K562 (cell line): Measurements from ENCODE around the gene KLK5. TPM values are rescaled to one million over a fixed set of nuclear protein-coding genes. Genes with fewer than 3 reads are reported as not detected.

Experiments
- ATAC-seq: fragments of 200-7000 bp; cut with Tn5 transposase; 3 replicates; pipeline ENCODE4 v1.9.1; 2020; ENCODE audit warnings: moderate library complexity
- BruUV-seq: library from RNA; stranded (reverse); fragments of 400-500 nt; replicated peaks from 2 replicates; lab custom pipeline; 2021; lab: Mats Ljungman, UMichigan
- CTCF ChIA-PET: fragments of 300-600 bp; formaldehyde crosslinking; extraction: SDS; loops from one replicate; lab custom pipeline; 2021; ENCODE audit warnings: low intra/inter-chr PET ratio; lab: Yijun Ruan, JAX
- POLR2A ChIA-PET: fragments of 300-600, 350-650 bp; sonication (Branson Sonifier 250); formaldehyde crosslinking; extraction: SDS; loops from one replicate; lab custom pipeline; 2021; ENCODE audit warnings: antibody characterized with exemption, inconsistent platforms; lab: Yijun Ruan, JAX
- DNase-seq, 4 experiments: peaks; one replicate each; pipeline versions ENCODE4 v3.0.0 to v3.0.0-alpha.2; 2011 to 2018; ENCODE audit warnings: low spot score in 3 of 4, mixed read lengths in 3 of 4; ENCODE audit errors: extremely low read depth in 1 of 4
- FAIRE-seq: peaks from 2 replicates; lab custom pipeline; 2011; peaks lifted over from hg19 to GRCh38; lab: Jason Lieb, UNC
- H2AFZ ChIP-seq: 2 replicates; pipeline ENCODE4 v1.6.0; 2011; ENCODE audit warnings: low read depth, low read length, control low read depth, inconsistent platforms
- H3K27ac ChIP-seq: fragments of 200-600 bp; 3 replicates; pipeline ENCODE4 v1.8.0; 2011; ENCODE audit warnings: low read depth, mild to moderate bottlenecking, control low read depth, inconsistent platforms, low read length, moderate library complexity, mixed read lengths; ENCODE audit errors: extremely low read depth
- H3K27me3 ChIP-seq, 2 experiments: fragments of 300-600 bp in 1 of 2; 2 replicates in 1 of 2; 3 replicates in 1 of 2; pipeline versions ENCODE4 v1.6.0 to v1.8.0; 2011; ENCODE audit warnings: inconsistent platforms in 2 of 2, low read length in 2 of 2, mild to moderate bottlenecking in 1 of 2, mixed read lengths in 1 of 2, moderate library complexity in 1 of 2; ENCODE audit not compliant: control insufficient read depth in 2 of 2, insufficient read depth in 2 of 2
- H3K36me3 ChIP-seq: fragments of 300-600 bp; 3 replicates; pipeline ENCODE4 v1.8.0; 2011; ENCODE audit warnings: mild to moderate bottlenecking, low read length, inconsistent platforms; ENCODE audit not compliant: control insufficient read depth, insufficient read depth
- H3K4me1 ChIP-seq, 2 experiments: fragments of 200-600 bp in 1 of 2; replicated peaks in 1 of 2; 2 replicates in 1 of 2; 3 replicates in 1 of 2; pipeline versions ENCODE4 v1.5.1 to v1.8.0; 2011; ENCODE audit warnings: inconsistent platforms in 2 of 2, low read length in 2 of 2, mild to moderate bottlenecking in 1 of 2, mixed read lengths in 1 of 2, moderate library complexity in 1 of 2; ENCODE audit not compliant: control insufficient read depth in 2 of 2, insufficient read depth in 2 of 2
- H3K4me2 ChIP-seq: 2 replicates; pipeline ENCODE4 v1.6.1; 2011; ENCODE audit warnings: low read length, control low read depth, inconsistent platforms, mixed read lengths; ENCODE audit not compliant: insufficient read depth
- H3K4me3 ChIP-seq: fragments of 200-600 bp; sonication (generic), shearing (Covaris generic); 2 replicates; pipeline ENCODE4 v1.5.1; 2016; ENCODE audit warnings: control low read depth, inconsistent platforms
- H3K79me2 ChIP-seq: fragments of 200-600 bp; 3 replicates; pipeline ENCODE4 v1.8.0; 2011; ENCODE audit warnings: low read length, inconsistent platforms; ENCODE audit not compliant: control insufficient read depth, insufficient read depth
- H3K9ac ChIP-seq, 2 experiments: 2 replicates each; pipeline versions ENCODE4 v1.6.0 to v1.6.1; 2011; ENCODE audit warnings: low read depth in 2 of 2, low read length in 2 of 2, control low read depth in 1 of 2, inconsistent platforms in 1 of 2, mild to moderate bottlenecking in 1 of 2, mixed read lengths in 1 of 2; ENCODE audit not compliant: insufficient read depth in 1 of 2
- H3K9me1 ChIP-seq: one replicate; pipeline ENCODE4 v1.6.0; 2011; ENCODE audit warnings: inconsistent platforms, mild to moderate bottlenecking, low read length, moderate library complexity; ENCODE audit not compliant: control insufficient read depth, insufficient read depth
- H3K9me3 ChIP-seq: replicated peaks from 2 replicates; pipeline ENCODE4 v1.5.1; 2011; ENCODE audit warnings: low read depth, low read length, inconsistent platforms; ENCODE audit not compliant: control insufficient read depth, insufficient read depth
- H4K20me1 ChIP-seq: replicated peaks from 2 replicates; pipeline ENCODE4 v1.6.1; 2011; ENCODE audit warnings: low read length, inconsistent platforms, mixed read lengths; ENCODE audit not compliant: control insufficient read depth, insufficient read depth
- CC2D1A ChIP-seq: fragments of 450-650 bp; IDR thresholded peaks from 2 replicates; pipeline ENCODE4 v1.6.1; 2017; ENCODE audit warnings: mild to moderate bottlenecking
- KAT7 ChIP-seq: sonication (generic); formaldehyde crosslinking; IDR thresholded peaks from 2 replicates; pipeline ENCODE4 v1.8.0; 2022; ENCODE audit warnings: missing genetic modification reagents, mild to moderate bottlenecking, borderline replicate concordance
- NR4A1 ChIP-seq, 2 experiments: fragments of 250-450 bp in 1 of 2; fragments of 450-650 bp in 1 of 2; sonication (Bioruptor Pico) in 1 of 2; IDR thresholded peaks; 2 replicates each; pipeline versions ENCODE4 v1.4.0 to v1.6.1; 2016 to 2020; ENCODE audit warnings: mild to moderate bottlenecking in 2 of 2, missing compliant biosample characterization in 1 of 2, missing genetic modification characterization in 1 of 2, moderate library complexity in 1 of 2
- SOX6 ChIP-seq: fragments of 450-650 bp; IDR thresholded peaks from 2 replicates; pipeline ENCODE4 v1.6.1; 2014; ENCODE audit warnings: mild to moderate bottlenecking
- ZBED1 ChIP-seq: IDR thresholded peaks from 2 replicates; pipeline ENCODE4 v1.6.1; 2014
- ZKSCAN3 ChIP-seq: fragments of 250-450 bp; sonication (Bioruptor Pico); IDR thresholded peaks from 2 replicates; pipeline ENCODE4 v1.4.0; 2020
- WGBS: fragments of 100-300 bp; shearing (Covaris generic); methylation state at CpG from one replicate; pipeline ENCODE4 v1.1.6; 2016; ENCODE audit warnings: low coverage, mixed read lengths; ENCODE audit not compliant: insufficient coverage; ENCODE audit errors: missing lambda C conversion rate; 5-methylcytosine and 5-hydroxymethylcytosine counted together
- in situ Hi-C: fragments of 300-500 bp; cut with MboI; formaldehyde crosslinking; loops from 4 replicates; pipeline ENCODE4 v1.15.0; 2018; ENCODE audit warnings: inconsistent platforms, mixed read lengths
- intact Hi-C: fragments of 100-400 bp; cut with micrococcal nuclease; formaldehyde crosslinking; loops from 2 replicates; pipeline ENCODE4 v1.14.2; 2022
- polyA plus RNA-seq, 8 experiments: library from polyadenylated mRNA; depleted of rRNA in 4 of 8; stranded (reverse) in 5 of 8; unstranded in 3 of 8; fragments of >200 nt; fragmentation: Nextera tagmentation in 2 of 8; fragmentation: Illumina TruSeq in 1 of 8; extraction: Ambion mirVana in 2 of 8; extraction: Trizol in 1 of 8; gene quantifications; 2 replicates each; pipeline versions ENCODE4 v1.2.1 to v1.2.3, GENCODE V29; 2011 to 2014; ENCODE audit warnings: inconsistent platforms in 1 of 8, missing spikeins in 1 of 8
- total RNA-seq, 7 experiments: library from RNA; depleted of rRNA in 6 of 7; stranded (reverse); fragments of >200 nt in 6 of 7; fragmentation: Illumina TruSeq in 2 of 7; extraction: Trizol in 2 of 7; gene quantifications; 2 replicates each; pipeline versions ENCODE4 v1.2.1 to v1.2.3, GENCODE V29; 2011 to 2021; ENCODE audit warnings: low replicate concordance in 1 of 7
- TF ChIP-seq, protein P1 (sequence below), 2 experiments: fragments of 450-650 bp; formaldehyde crosslinking in 1 of 2; IDR thresholded peaks; 2 replicates each; pipeline versions ENCODE4 v1.4.0 to v1.6.1; 2014 to 2020; ENCODE audit warnings: mild to moderate bottlenecking in 2 of 2, borderline replicate concordance in 1 of 2, low read depth in 1 of 2
- TF ChIP-seq, protein P2 (sequence below): fragments of 250-450 bp; sonication (Bioruptor Pico); IDR thresholded peaks from 2 replicates; pipeline ENCODE4 v1.8.0; 2021; ENCODE audit warnings: borderline replicate concordance, mild to moderate bottlenecking, moderate library complexity; ENCODE audit not compliant: poor library complexity, severe bottlenecking

KLK5 gene
- total and polyA plus RNA-seq, 9 of the 15 experiments (the other 6 are each of a cell fraction or from before 2014, with no cell fraction given) = not detected

DNA sequence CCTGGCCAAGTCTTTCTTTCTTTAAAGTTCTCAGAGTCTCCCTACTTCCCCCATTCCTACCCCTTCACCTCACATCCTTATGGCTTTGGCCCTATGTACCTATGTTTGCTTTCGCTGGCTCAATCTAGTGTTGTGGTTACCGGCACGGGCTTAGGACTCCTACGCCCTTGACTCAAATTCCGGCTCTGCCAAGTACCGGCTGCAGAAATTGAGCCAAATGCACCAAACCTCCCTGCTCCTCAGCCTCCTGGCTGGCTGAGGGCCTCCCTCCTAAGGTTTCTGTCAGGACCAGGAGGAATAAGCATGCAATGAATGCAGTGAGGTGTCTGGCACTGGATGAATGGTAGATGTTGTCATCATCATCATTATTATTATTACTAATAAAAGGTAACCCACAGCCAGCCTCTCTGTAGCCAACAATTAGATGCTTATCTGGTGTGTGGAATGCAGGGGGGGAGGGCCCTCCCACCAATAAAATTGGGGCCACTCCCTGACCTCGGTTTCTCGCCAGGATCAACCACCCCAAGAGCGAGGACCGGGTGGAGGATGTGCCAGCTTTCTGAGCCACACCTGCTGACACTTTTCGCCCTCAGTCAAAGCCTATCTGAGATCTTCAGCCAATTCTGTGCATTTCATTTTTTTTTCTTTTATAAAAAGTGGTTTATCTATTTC is 20.7 kb downstream of the KLK5 start:
- CTCF ChIA-PET = no interaction called here
- intact Hi-C loops = no loop called here
- Histone ChIP-seq H3K9me3 (no peaks in the 10 kb centered on the region), H3K4me2 (no peak overlapping the region), H4K20me1 (peaks cover 5% of the 10 kb centered on the region; the same call in 1 of the 2 replicates), H3K4me3 (no peak overlapping the region), H3K4me1 (peaks cover 0 to 4% of the 10 kb centered on the region in 2 experiments; a peak in 2 of 5 replicates), H3K27me3 (peaks cover 3 to 21% of the 10 kb centered on the region in 2 experiments; a peak in 3 of 5 replicates), H3K79me2 (no peaks in the 10 kb centered on the region), H3K36me3 (no peaks in the 10 kb centered on the region), H3K9ac (no peak overlapping the region), H3K9me1 (no peaks in the 10 kb centered on the region), H3K27ac (no peak overlapping the region), H2AFZ (no peak overlapping the region)
- DNase-seq (no peak), FAIRE-seq (no peak), ATAC-seq (no peak)
- POLR2A ChIA-PET = interaction anchor here (0.8 kb wide), 1 partner anchor 127 kb away, joined by 4 read pairs; no protein-coding TSS in a partner anchor
- no TSS peak for BruUV-seq
- in situ Hi-C loops = no loop called here
- whole genome bisulfite sequencing = 3% methylated on average over 11 of the region's 11 CpGs
- TF ChIP-seq ZKSCAN3 (CRISPR knock-in tag) (no peak), ZBED1 (no peak), SOX6 (no peak), KAT7 (CRISPR knock-in tag) (no peak), CC2D1A (no peak), NR4A1 (CRISPR knock-in tag; IDR thresholded peaks at IDR 0.05) (no peak), NR4A1 (tag; IDR thresholded peaks at IDR 0.05) (no peak)
- TF ChIP-seq, protein P1, sequence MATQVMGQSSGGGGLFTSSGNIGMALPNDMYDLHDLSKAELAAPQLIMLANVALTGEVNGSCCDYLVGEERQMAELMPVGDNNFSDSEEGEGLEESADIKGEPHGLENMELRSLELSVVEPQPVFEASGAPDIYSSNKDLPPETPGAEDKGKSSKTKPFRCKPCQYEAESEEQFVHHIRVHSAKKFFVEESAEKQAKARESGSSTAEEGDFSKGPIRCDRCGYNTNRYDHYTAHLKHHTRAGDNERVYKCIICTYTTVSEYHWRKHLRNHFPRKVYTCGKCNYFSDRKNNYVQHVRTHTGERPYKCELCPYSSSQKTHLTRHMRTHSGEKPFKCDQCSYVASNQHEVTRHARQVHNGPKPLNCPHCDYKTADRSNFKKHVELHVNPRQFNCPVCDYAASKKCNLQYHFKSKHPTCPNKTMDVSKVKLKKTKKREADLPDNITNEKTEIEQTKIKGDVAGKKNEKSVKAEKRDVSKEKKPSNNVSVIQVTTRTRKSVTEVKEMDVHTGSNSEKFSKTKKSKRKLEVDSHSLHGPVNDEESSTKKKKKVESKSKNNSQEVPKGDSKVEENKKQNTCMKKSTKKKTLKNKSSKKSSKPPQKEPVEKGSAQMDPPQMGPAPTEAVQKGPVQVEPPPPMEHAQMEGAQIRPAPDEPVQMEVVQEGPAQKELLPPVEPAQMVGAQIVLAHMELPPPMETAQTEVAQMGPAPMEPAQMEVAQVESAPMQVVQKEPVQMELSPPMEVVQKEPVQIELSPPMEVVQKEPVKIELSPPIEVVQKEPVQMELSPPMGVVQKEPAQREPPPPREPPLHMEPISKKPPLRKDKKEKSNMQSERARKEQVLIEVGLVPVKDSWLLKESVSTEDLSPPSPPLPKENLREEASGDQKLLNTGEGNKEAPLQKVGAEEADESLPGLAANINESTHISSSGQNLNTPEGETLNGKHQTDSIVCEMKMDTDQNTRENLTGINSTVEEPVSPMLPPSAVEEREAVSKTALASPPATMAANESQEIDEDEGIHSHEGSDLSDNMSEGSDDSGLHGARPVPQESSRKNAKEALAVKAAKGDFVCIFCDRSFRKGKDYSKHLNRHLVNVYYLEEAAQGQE (IDR thresholded peaks at IDR 0.05; ENCODE audit: borderline replicate concordance) = no peak
- TF ChIP-seq, protein P1 (CRISPR knock-in tag; IDR thresholded peaks at IDR 0.05; ENCODE audit: low read depth) = no peak
- TF ChIP-seq, protein P2, sequence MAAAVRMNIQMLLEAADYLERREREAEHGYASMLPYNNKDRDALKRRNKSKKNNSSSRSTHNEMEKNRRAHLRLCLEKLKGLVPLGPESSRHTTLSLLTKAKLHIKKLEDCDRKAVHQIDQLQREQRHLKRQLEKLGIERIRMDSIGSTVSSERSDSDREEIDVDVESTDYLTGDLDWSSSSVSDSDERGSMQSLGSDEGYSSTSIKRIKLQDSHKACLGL (CRISPR knock-in tag) = no peak
